Measurements from ENCODE around the gene MCAT.

The MCAT gene

GRCh38 chr22:43179911-43180195 lies 36.7 kb upstream of the MCAT start:
- DNase-seq (ENCODE audit: low spot score) = no peak
- in situ Hi-C loops (cut with MboI; ENCODE audit: low pct_unique_long_range_greater_than_20kb, low sequenced_read_pairs, unreplicated experiment) = no loop called here
- no peak for TF ChIP-seq CTCF (IDR thresholded peaks at IDR 0.05; ENCODE audit: extremely low read depth, insufficient read depth, missing control alignments)

- TF ChIP-seq CTCF (IDR thresholded peaks at IDR 0.05; ENCODE audit: extremely low read depth, insufficient read depth, missing control alignments) = no peak
- in situ Hi-C loops (cut with MboI; ENCODE audit: low pct_unique_long_range_greater_than_20kb, low sequenced_read_pairs, unreplicated experiment) = no loop called here
- DNase-seq (ENCODE audit: low spot score) = no peak
Observed at GRCh38 chr22:43179146-43179910, 36.1 kb upstream of the MCAT start.

GRCh38 chr22:43177479-43177878 lies 34.3 kb upstream of the MCAT start:
- no peak for TF ChIP-seq CTCF (IDR thresholded peaks at IDR 0.05; ENCODE audit: extremely low read depth, insufficient read depth, missing control alignments)
- in situ Hi-C loops (cut with MboI; ENCODE audit: low pct_unique_long_range_greater_than_20kb, low sequenced_read_pairs, unreplicated experiment) = no loop called here
- no peak for DNase-seq (ENCODE audit: low spot score)

- no peak for TF ChIP-seq CTCF (IDR thresholded peaks at IDR 0.05; ENCODE audit: extremely low read depth, insufficient read depth, missing control alignments)
- in situ Hi-C loops (cut with MboI; ENCODE audit: low pct_unique_long_range_greater_than_20kb, low sequenced_read_pairs, unreplicated experiment) = no loop called here
- DNase-seq (ENCODE audit: low spot score) = no peak
Observed at GRCh38 chr22:43176090-43176489, 32.9 kb upstream of the MCAT start.

GRCh38 chr22:43174941-43175531 lies 31.8 kb upstream of the MCAT start:
- TF ChIP-seq CTCF (IDR thresholded peaks at IDR 0.05; ENCODE audit: extremely low read depth, insufficient read depth, missing control alignments) = no peak
- in situ Hi-C loops (cut with MboI; ENCODE audit: low pct_unique_long_range_greater_than_20kb, low sequenced_read_pairs, unreplicated experiment) = no loop called here

GRCh38 chr22:43173976-43174720 lies 30.9 kb upstream of the MCAT start:
- DNase-seq (ENCODE audit: low spot score) = no peak
- no peak for TF ChIP-seq CTCF (IDR thresholded peaks at IDR 0.05; ENCODE audit: extremely low read depth, insufficient read depth, missing control alignments)
- in situ Hi-C loops (cut with MboI; ENCODE audit: low pct_unique_long_range_greater_than_20kb, low sequenced_read_pairs, unreplicated experiment) = no loop called here

More at GRCh38 chr22:43174941-43175531, 31.8 kb upstream of the MCAT start:
- no peak for DNase-seq (ENCODE audit: low spot score)
